ENCODE results near the gene GJB6.

DNA sequence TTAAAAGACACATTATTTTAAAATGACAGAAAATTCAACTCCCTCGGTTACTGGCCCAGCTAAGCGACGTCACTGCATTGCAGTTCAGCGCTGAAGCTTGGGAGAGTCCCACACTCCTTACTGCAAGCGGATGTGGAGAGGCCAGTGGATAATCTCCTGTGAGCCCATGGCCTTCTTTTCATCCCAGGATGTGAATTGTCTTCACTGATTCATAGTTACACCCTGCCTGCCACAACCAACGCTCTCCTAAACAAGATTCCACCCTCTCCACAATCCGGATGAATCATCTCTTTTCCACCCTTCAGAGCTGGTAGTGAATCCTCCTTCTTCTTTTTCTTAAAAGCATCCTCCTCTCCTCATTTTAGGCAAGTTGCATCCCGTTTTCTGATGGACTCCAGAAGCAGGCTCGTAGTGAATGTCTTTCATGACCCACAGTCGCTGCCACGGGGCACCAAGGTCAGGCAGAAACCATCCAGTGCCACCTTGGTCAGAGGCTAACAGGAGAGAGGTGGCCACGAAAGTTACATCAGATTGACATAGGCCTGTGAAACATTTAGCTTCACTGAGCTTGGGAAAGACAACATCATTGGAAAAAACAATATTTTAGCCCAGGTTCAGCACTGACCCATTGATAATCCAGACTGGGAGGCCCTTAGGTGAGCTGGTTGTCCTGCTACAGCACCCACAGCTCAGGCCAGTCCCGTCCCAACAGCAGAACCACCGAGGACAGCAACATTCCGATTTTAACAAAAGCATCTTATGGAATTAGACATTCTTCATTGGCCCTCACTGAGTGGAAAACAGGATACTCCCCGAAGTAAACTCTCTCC, 41.4 kb downstream of the GJB6 start:
- TF ChIP-seq, protein P1, sequence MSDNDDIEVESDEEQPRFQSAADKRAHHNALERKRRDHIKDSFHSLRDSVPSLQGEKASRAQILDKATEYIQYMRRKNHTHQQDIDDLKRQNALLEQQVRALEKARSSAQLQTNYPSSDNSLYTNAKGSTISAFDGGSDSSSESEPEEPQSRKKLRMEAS (IDR thresholded peaks at IDR 0.05; ENCODE audit: low read depth) = no peak
- TF ChIP-seq, protein P2, sequence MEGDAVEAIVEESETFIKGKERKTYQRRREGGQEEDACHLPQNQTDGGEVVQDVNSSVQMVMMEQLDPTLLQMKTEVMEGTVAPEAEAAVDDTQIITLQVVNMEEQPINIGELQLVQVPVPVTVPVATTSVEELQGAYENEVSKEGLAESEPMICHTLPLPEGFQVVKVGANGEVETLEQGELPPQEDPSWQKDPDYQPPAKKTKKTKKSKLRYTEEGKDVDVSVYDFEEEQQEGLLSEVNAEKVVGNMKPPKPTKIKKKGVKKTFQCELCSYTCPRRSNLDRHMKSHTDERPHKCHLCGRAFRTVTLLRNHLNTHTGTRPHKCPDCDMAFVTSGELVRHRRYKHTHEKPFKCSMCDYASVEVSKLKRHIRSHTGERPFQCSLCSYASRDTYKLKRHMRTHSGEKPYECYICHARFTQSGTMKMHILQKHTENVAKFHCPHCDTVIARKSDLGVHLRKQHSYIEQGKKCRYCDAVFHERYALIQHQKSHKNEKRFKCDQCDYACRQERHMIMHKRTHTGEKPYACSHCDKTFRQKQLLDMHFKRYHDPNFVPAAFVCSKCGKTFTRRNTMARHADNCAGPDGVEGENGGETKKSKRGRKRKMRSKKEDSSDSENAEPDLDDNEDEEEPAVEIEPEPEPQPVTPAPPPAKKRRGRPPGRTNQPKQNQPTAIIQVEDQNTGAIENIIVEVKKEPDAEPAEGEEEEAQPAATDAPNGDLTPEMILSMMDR (IDR thresholded peaks at IDR 0.05) = no peak
- TF ChIP-seq, protein P3, sequence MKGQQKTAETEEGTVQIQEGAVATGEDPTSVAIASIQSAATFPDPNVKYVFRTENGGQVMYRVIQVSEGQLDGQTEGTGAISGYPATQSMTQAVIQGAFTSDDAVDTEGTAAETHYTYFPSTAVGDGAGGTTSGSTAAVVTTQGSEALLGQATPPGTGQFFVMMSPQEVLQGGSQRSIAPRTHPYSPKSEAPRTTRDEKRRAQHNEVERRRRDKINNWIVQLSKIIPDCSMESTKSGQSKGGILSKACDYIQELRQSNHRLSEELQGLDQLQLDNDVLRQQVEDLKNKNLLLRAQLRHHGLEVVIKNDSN (IDR thresholded peaks at IDR 0.05; ENCODE audit: borderline replicate concordance, low read depth) = no peak
- TF ChIP-seq POLR2AphosphoS5 (IDR thresholded peaks at IDR 0.05; ENCODE audit: low read depth, low read length) (no peak), RFX5 (IDR thresholded peaks at IDR 0.05; ENCODE audit: low read length) (no peak), SIN3A (IDR thresholded peaks at IDR 0.05; ENCODE audit: borderline replicate concordance, low read depth, low read length) (no peak), EZH2phosphoT487 (IDR thresholded peaks at IDR 0.05; ENCODE audit: borderline replicate concordance, low read depth) (no peak)
